GM12891 (cell line): ENCODE results near the gene PROSER2.

Source experiments
- DNase-seq: peaks from one replicate; pipeline ENCODE4 v3.0.0; 2011; ENCODE audit warnings: low spot score; ENCODE audit not compliant: insufficient read length
- FAIRE-seq: peaks from 2 replicates; lab custom pipeline; 2011; peaks lifted over from hg19 to GRCh38; lab: Jason Lieb, UNC
- PAX5 ChIP-seq: IDR thresholded peaks from 2 replicates; pipeline ENCODE4 v1.6.1; 2011; ENCODE audit warnings: low read length, moderate library complexity, mild to moderate bottlenecking; ENCODE audit not compliant: insufficient read depth, severe bottlenecking
- POLR2A ChIP-seq: IDR thresholded peaks from 2 replicates; pipeline ENCODE4 v1.6.1; 2011; ENCODE audit warnings: low read depth, low read length, control low read depth
- POLR2AphosphoS5 ChIP-seq: IDR thresholded peaks from 2 replicates; pipeline ENCODE4 v1.6.1; 2011; ENCODE audit warnings: low read depth, low read length, control low read depth
- POU2F2 ChIP-seq: IDR thresholded peaks from 2 replicates; pipeline ENCODE4 v1.6.1; 2011; ENCODE audit warnings: low read depth, mild to moderate bottlenecking, control low read depth, low read length, moderate library complexity
- SPI1 ChIP-seq: IDR thresholded peaks from 2 replicates; pipeline ENCODE4 v1.6.1; 2011; ENCODE audit warnings: low read depth, low read length, control low read depth
- TAF1 ChIP-seq: IDR thresholded peaks from 2 replicates; pipeline ENCODE4 v1.6.1; 2011; ENCODE audit warnings: low read depth, low read length, control low read depth

The PROSER2 gene

DNA sequence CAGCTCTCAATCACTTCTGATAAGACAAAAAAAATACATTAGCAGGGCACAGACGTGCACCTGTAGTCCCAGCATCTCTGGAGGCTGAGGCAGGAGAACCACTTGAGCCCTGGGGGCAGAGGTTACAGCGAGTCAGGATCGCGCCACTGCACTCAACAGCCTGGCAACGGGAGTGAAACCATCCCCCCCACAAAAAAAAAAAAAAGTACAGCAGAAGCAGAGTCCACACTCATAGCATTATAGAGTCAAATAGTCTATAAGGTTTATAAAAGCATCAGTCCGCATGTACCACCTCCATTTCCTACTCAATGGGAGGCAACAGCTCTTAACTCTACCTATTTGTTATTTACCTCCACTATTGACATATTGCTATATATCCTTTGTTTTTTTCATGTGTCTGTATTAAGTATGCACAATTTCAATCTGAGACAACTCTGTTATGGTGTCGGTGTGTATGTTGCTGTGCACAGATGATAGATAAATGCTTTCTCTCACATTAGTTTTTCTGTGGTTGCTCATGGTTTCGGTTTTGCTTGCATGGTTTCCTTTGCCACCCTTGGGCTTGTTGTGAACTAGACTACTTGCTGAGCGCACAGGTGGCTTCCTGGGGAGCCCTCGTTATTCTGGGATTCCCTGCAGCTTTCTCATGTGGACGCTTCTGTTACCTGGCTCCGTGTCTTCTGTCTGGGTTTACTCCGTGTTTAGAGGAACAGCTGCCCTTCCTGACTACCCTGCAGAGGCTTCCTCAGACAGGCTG, 40.4 kb downstream of the PROSER2 start:
- TF ChIP-seq POLR2A (no peak), PAX5 (no peak), POLR2AphosphoS5 (no peak), POU2F2 (no peak), SPI1 (no peak), TAF1 (no peak)
- peak; percentile 99 for FAIRE-seq
- DNase-seq = peak; percentile 64

- TF ChIP-seq SPI1 = no peak
- no peak for TF ChIP-seq POLR2AphosphoS5
- FAIRE-seq (no peak), DNase-seq (no peak)
Observed at GRCh38 chr10:11864727-11865126, 41.6 kb downstream of the PROSER2 start.

DNA sequence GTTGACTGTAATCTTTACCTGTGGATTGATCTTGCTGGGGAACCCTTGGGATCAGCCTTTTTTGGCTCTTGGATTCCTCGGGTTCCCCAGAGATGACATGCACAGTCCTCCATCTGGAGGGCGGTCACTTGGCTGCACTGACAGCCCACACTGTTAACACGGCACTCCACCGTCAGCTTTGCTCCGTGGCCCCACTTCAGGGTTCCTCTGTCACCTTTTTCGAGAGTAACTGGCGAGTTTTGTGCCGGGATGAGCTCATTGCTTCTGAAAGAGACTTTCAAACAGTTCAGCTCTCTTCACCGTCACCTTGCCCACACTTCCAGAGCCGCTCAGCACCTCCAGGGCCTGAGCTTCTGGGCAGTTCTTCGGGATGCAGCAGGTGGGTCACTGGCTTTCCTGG, 42.4 kb downstream of the PROSER2 start:
- no peak for FAIRE-seq

GRCh38 chr10:11866199-11866925, 43.2 kb downstream of the PROSER2 start:
- TF ChIP-seq POLR2A = no peak
- FAIRE-seq (no peak), DNase-seq (no peak)

More for the DNA sequence above, 42.4 kb downstream of the PROSER2 start:
- no peak for DNase-seq
- TF ChIP-seq TAF1 = no peak
- no peak for TF ChIP-seq POLR2AphosphoS5
- no peak for TF ChIP-seq POU2F2
- no peak for TF ChIP-seq POLR2A
- TF ChIP-seq SPI1 = no peak
- no peak for TF ChIP-seq PAX5

- FAIRE-seq = no peak
- no peak for TF ChIP-seq POLR2A
- TF ChIP-seq POU2F2 = no peak
- TF ChIP-seq PAX5 = no peak
- no peak for TF ChIP-seq POLR2AphosphoS5
- TF ChIP-seq TAF1 = no peak
- no peak for TF ChIP-seq SPI1
- DNase-seq = no peak
Observed at GRCh38 chr10:11869219-11869618, 46.1 kb downstream of the PROSER2 start.

DNA sequence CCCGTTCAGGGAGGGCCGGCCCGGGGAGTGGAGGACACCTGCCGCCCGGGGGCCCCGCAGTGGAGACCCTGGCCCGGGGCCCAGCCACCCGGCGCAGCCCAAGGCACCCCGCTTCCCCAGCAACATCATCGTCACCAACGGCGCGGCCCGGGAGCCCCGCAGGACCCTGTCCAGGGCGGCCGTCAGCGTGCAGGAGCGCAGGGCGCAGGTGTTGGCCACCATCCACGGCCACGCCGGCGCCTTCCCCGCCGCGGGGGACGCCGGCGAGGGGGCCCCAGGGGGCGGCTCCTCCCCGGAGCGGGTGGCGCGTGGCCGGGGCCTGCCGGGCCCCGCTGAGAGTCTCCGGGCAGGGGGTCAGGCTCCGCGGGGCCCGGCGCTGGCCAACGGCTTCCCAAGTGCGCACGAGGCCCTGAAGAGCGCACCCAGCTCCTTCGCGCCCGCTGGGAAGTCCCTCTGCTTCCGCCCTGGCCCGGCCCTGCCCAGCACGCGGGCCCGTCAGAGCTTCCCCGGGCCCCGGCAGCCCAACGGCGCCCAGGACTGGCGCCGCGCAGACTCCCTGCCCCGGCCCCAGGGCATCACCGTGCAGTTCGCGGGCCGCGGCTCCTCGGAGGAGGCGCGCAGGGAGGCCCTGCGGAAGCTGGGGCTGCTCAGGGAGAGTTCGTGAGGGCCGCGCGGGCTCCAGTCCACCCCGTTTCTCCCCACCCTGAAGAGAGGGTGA, 46.7 kb downstream of the PROSER2 start:
- DNase-seq (no peak), FAIRE-seq (no peak)
- TF ChIP-seq POLR2AphosphoS5 (no peak), POU2F2 (no peak), TAF1 (no peak), SPI1 (no peak), PAX5 (no peak), POLR2A (no peak)

GRCh38 chr10:11870461-11870780, 47.3 kb downstream of the PROSER2 start:
- FAIRE-seq (no peak), DNase-seq (no peak)
- TF ChIP-seq POU2F2 (no peak), SPI1 (no peak), POLR2AphosphoS5 (no peak), PAX5 (no peak)

DNA sequence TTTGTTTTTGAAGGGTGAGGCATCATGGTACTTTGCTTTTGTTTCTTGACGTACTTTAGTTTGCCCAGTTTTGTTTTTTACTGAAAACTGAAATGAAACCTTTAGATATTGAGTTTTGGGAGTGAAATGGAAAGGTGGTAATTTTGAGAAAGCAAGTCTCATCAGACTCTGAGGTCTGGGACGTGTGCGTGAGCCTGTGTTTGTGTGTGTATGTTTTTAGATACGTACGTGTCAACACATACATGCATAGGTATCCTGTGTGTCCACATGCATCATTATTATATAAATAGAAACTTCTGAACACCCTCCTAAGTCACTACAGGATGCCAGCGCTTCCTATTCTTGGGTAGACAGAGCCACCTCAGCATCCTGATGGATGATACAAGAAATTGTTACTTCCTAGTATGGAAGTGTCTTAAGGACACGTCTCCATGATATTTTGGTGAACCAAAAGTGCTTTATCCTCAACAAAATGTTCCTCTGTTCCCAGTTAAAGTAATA, 47.8 kb downstream of the PROSER2 start:
- FAIRE-seq = no peak
- DNase-seq = no peak
- TF ChIP-seq POU2F2 (no peak), SPI1 (no peak), PAX5 (no peak), POLR2A (no peak), POLR2AphosphoS5 (no peak), TAF1 (no peak)

DNA sequence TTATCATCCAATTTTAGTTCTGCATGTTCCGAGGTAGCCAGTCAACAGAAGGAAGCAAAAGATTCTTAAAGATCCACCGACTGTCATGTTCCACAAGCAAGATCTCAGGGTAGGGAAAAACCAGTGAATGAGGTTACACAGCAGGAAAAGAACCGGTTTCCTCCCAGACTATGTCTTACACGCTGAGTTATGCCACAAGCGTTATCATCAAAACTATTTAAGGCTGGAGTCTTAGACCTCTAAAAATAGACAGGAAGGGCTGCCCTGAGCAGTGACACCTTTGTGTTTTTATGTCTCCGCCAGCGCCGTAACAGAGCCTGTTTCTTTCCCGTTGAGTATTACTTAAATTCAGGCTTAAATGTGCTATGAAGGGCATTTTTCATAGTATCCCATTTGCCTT, 48.3 kb downstream of the PROSER2 start:
- TF ChIP-seq TAF1 (no peak), SPI1 (no peak), POLR2AphosphoS5 (no peak), POLR2A (no peak), POU2F2 (no peak), PAX5 (no peak)
- FAIRE-seq (peak; percentile 78), DNase-seq (no peak)
